ENCODE measurements around the gene NTHL1. TPM values are rescaled to one million over a fixed set of nuclear protein-coding genes. Genes with fewer than 3 reads are reported as not detected.
A peak's percentile ranks its signal among the peaks of the same experiment; 100 is the strongest.

The NTHL1 gene
- total RNA-seq, 1 experiment from 2014 or later = 93.3 TPM

- no peak for TF ChIP-seq ZNF219 (CRISPR knock-in tag; IDR thresholded peaks at IDR 0.05; ENCODE audit: borderline replicate concordance)
- TF ChIP-seq MYBL2 (CRISPR knock-in tag; IDR thresholded peaks at IDR 0.05) = 0 out of 2 replicates have a peak, but pooled peaks have one; percentile 58
- TF ChIP-seq GTF2I (CRISPR knock-in tag; conservative IDR thresholded peaks at IDR 0.05) = no peak
- TF ChIP-seq ZNF232 (CRISPR knock-in tag; IDR thresholded peaks at IDR 0.05) = no peak
- TF ChIP-seq ZNF416 (CRISPR knock-in tag; IDR thresholded peaks at IDR 0.05) = no peak
- no peak for TF ChIP-seq ZNF396 (CRISPR knock-in tag; IDR thresholded peaks at IDR 0.05; ENCODE audit: borderline replicate concordance)
- TF ChIP-seq FOXK1 (CRISPR knock-in tag; IDR thresholded peaks at IDR 0.05) = peak; percentile 72
- no peak for TF ChIP-seq ATF2 (CRISPR knock-in tag; IDR thresholded peaks at IDR 0.05; ENCODE audit: borderline replicate concordance, low read depth)
- TF ChIP-seq HMGXB4 (CRISPR knock-in tag; IDR thresholded peaks at IDR 0.05) = 0 out of 2 replicates have a peak, but pooled peaks have one; percentile 31
- TF ChIP-seq SMAD3 (CRISPR knock-in tag; IDR thresholded peaks at IDR 0.05; ENCODE audit: borderline replicate concordance) = no peak
- TF ChIP-seq USF1 (CRISPR knock-in tag; IDR thresholded peaks at IDR 0.05) = peak; percentile 74
- TF ChIP-seq CDX4 (CRISPR knock-in tag; IDR thresholded peaks at IDR 0.05; ENCODE audit: borderline replicate concordance) = no peak
- peak; percentile 94 for TF ChIP-seq SP1 (CRISPR knock-in tag; conservative IDR thresholded peaks at IDR 0.05)
- no peak for TF ChIP-seq NR3C1 (CRISPR knock-in tag; conservative IDR thresholded peaks at IDR 0.05; ENCODE audit: low read depth)
- TF ChIP-seq ATF1 (CRISPR knock-in tag; IDR thresholded peaks at IDR 0.05) = no peak
- 0 out of 2 replicates have a peak, but pooled peaks have one; percentile 76 for TF ChIP-seq ARID4B (CRISPR knock-in tag; IDR thresholded peaks at IDR 0.05; ENCODE audit: borderline replicate concordance)
- TF ChIP-seq ZNF263 (CRISPR knock-in tag; IDR thresholded peaks at IDR 0.05; ENCODE audit: low read depth) = no peak
- TF ChIP-seq NFYB (CRISPR knock-in tag; conservative IDR thresholded peaks at IDR 0.05; ENCODE audit: low read depth) = no peak
- TF ChIP-seq MXD4 (CRISPR knock-in tag; IDR thresholded peaks at IDR 0.05; ENCODE audit: borderline replicate concordance) = no peak
- no peak for TF ChIP-seq USF2 (CRISPR knock-in tag; IDR thresholded peaks at IDR 0.05)
- TF ChIP-seq JUN (CRISPR knock-in tag; IDR thresholded peaks at IDR 0.05) = no peak; the same call in 1 of the 2 replicates
- no peak for TF ChIP-seq IRF1 (CRISPR knock-in tag; IDR thresholded peaks at IDR 0.05)
Measured at GRCh38 chr16:2009791-2010510, 37.7 kb downstream of the NTHL1 start, which contains the start of gene ZNF598 (continued).
